HG03354 (cell line): ENCODE results near the gene PPP1R36.
"Not testable (repeated sequence)": the region's sequence is repeated elsewhere in the genome, so short reads cannot be mapped to it uniquely, and the experiment has no call there.

Source experiments
- ATAC-seq: cut with Tn5 transposase; IDR thresholded peaks from one replicate; pipeline ENCODE4 v1.9.1; 2021; ENCODE audit warnings: mild to moderate bottlenecking; ENCODE audit not compliant: unreplicated experiment, poor library complexity, severe bottlenecking

The PPP1R36 gene

DNA sequence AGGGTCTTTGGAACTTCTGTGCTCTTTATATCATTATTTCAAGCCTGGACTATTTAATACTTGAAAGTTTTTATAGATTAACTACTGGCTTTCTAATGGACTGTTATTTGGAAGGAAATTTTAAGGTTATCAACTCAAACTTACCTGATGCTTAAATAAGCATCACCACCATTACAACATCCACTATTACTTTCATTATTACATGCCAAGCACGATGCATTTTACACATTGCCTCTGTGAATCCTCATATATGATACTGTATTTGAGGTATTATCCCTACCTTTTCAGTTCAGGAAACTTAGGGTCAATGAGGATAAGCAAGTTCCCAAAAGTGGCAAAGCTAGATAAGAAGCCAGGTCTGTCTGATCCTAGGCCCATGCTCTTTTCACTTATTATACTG lies 32.8 kb upstream of the PPP1R36 start:
- ATAC-seq: no peak

- not testable (repeated sequence) for ATAC-seq
Measured at GRCh38 chr14:64517667-64518066, 32.1 kb upstream of the PPP1R36 start.

DNA sequence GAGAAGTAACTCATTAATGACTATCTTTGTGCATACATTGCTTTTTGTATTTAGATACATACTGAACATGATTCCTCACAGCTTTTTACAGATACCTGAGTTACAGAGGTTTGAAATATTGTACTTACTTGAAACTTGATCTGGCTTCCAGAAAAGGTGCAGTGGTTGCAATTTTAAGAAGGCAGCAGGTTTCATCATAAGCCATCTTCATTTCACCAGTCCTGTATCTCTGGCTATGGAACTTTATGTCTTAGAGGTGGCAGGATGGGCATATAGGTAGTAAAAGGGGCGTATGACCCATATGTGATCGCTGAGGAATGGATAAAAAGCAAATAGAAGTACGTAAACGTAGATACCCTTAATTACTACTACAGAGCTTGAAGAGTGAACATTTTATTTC lies 31.5 kb upstream of the PPP1R36 start:
- no peak for ATAC-seq

DNA sequence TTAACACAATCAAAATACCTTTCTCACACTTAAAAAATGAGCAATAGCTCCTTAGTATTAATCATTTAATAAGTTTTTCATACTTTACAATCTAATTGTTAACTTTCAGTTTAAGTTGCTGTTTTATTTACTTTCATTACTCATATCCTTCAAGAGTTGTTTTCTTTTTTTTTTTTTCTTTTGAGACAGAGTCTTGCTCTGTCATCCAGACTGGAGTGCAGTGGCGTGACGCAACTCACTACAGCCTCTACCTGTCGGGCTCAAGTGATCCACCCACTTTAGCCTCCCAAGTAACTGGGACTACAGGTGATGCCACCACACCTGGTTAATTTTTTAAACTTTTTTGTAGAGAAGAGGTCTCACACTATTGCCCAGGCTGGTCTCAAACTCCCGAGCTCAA lies 29.1 kb upstream of the PPP1R36 start:
- no peak for ATAC-seq

DNA sequence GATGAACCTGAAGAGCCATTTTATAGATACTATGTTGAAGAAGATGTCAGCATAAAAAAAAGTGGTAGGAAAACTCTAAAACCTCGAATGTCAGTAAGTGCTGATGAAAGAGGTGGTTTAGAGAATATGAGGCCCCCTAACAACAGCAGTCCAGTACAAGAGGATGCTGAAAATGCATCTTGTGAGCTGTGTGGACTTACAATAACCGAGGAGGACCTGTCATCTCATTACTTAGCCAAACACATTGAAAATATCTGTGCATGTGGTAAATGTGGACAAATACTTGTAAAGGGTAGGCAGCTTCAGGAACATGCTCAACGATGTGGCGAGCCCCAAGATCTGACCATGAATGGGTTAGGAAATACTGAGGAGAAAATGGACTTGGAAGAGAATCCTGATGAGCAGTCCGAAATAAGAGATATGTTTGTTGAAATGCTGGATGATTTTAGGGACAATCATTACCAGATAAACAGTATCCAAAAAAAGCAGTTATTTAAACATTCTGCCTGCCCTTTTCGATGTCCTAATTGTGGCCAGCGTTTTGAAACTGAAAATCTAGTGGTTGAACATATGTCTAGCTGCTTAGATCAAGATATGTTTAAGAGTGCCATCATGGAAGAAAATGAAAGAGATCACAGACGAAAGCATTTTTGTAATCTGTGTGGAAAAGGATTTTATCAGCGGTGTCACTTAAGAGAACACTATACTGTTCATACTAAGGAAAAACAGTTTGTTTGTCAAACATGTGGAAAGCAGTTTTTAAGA lies 27.0 kb upstream of the PPP1R36 start:
- ATAC-seq: no peak

GRCh38 chr14:64525354-64525753 lies 24.4 kb upstream of the PPP1R36 start:
- ATAC-seq: no peak

GRCh38 chr14:64531567-64531966 lies 18.2 kb upstream of the PPP1R36 start:
- ATAC-seq: no peak

- no peak for ATAC-seq
Measured at GRCh38 chr14:64536488-64537245, 13.1 kb upstream of the PPP1R36 start.

GRCh38 chr14:64540208-64541202 lies 9.3 kb upstream of the PPP1R36 start, which contains the start of gene HSPA2:
TSS of gene HSPA2 (plus strand) at chr14:64540741. CDS start at chr14:64540850, 109 bp downstream.
- ATAC-seq: peak; percentile 96

- ATAC-seq: no peak
Measured at GRCh38 chr14:64541261-64541971, 8.3 kb upstream of the PPP1R36 start.

- no peak for ATAC-seq
Measured at GRCh38 chr14:64541972-64542835, 7.6 kb upstream of the PPP1R36 start.

GRCh38 chr14:64542836-64543201 lies 6.9 kb upstream of the PPP1R36 start:
- no peak for ATAC-seq

DNA sequence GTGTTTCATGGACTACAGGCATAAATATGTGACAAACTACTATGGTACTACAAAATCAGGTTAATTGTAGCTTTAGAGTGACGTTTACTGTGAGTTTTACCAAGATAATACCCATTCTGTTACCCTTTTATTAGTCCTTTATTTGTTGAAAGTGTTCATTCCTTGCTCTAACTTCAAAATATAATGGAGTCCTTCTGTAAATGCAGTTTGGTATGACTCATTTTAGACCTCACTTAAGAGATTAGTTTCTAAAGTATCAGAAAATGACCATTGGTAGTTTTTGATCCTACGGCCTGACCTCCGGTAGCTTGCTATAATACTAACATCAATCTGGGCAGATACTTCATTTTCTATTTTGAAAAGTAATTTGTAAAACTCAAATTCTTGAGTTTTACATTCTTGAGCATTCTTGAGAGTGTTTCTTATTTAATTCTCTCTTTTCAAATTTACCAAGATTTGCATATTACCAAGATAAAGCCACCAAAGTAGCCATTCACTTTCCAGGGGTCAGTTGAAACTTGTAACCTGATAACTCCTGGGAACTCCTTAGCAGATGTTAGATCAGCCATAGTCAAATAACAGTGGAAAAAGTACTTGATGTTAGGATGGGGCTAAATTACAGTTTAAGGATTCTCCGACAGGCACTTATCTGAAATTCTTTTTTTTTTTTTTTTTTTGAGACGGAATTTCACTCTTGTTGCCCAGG lies 5.0 kb upstream of the PPP1R36 start:
- ATAC-seq: no peak

DNA sequence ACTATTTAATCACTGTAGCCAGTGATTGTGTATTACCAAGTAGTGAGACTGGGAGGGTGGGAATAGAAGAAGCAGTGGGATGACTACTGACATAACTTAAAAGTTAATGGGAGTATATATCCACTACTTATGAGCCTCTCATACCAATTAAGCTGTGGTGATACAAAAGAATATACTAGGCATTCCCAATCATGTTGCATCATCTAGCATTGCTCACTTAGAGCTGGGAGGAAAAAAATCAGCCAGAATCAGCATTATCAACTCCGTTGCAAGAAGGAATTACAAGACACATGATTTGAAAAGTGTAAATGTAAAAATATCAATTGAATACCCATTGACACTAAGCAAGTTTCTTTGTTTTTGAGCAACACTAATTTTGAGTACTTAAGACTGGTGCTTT lies 745 bp upstream of the PPP1R36 start:
- no peak for ATAC-seq

- no peak for ATAC-seq
Measured at GRCh38 chr14:64550621-64551333, 1.0 kb downstream of the PPP1R36 start.

DNA sequence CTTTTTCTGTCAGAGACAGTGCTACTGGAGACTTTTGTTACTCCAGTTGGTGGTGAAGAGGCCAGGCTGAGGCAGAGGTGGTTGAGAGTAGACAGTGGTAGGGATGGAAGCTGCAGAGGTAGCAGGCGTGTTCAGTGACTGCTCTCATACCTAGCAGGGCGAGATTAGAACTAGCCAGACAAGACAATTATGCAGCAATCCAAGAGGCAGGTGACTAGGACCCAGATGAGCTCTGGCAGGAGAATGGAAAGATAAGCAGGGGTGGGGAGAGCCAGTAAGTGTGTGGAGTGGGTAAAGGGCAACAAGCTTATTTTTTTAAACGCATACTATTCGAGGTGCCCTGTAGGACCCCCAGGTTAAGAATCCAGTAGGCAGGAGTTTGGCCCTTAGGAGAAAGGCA lies 4.8 kb downstream of the PPP1R36 start:
- ATAC-seq: no peak

GRCh38 chr14:64556526-64556925 lies 6.8 kb downstream of the PPP1R36 start:
- ATAC-seq: no peak
